CD14-positive monocyte (primary cell): Measurements from ENCODE around the gene NID2. TPM values are rescaled to one million over a fixed set of nuclear protein-coding genes. Genes with fewer than 3 reads are reported as not detected.

Source experiments
- DNase-seq, 3 donors: peaks; one replicate each; pipeline ENCODE4 v3.0.0-alpha.2; 2011 to 2022
- H2AFZ ChIP-seq: 2 replicates; pipeline ENCODE4 v1.6.0; 2012; ENCODE audit warnings: mild to moderate bottlenecking, low read depth, low read length, inconsistent platforms; ENCODE audit not compliant: insufficient read depth, poor library complexity, severe bottlenecking
- H3K27ac ChIP-seq, 2 donors: 1 replicate in 1 of 2; 2 replicates in 1 of 2; pipeline ENCODE4 v1.5.1; 2012 to 2013; ENCODE audit warnings: low read length in 2 of 2, control low read depth in 1 of 2, inconsistent platforms in 1 of 2, low read depth in 1 of 2, mild to moderate bottlenecking in 1 of 2
- H3K27me3 ChIP-seq, 2 donors: one replicate each; pipeline versions ENCODE4 v1.6.0 to v1.6.1; 2011 to 2013; ENCODE audit warnings: low read length in 2 of 2; ENCODE audit not compliant: control insufficient read depth in 2 of 2, insufficient read depth in 2 of 2
- H3K36me3 ChIP-seq, 2 donors: replicated peaks in 1 of 2; 1 replicate in 1 of 2; 2 replicates in 1 of 2; pipeline versions ENCODE4 v1.5.1 to v1.6.1; 2012 to 2013; ENCODE audit warnings: low read length in 2 of 2, control low read depth in 1 of 2, inconsistent platforms in 1 of 2, mild to moderate bottlenecking in 1 of 2; ENCODE audit not compliant: insufficient read depth in 2 of 2, control insufficient read depth in 1 of 2
- H3K4me1 ChIP-seq, 2 donors: 1 replicate in 1 of 2; 2 replicates in 1 of 2; pipeline versions ENCODE4 v1.5.1 to v1.6.1; 2012 to 2013; ENCODE audit warnings: low read length in 2 of 2, control low read depth in 1 of 2, inconsistent platforms in 1 of 2, mild to moderate bottlenecking in 1 of 2, moderate library complexity in 1 of 2; ENCODE audit not compliant: insufficient read depth in 2 of 2, control insufficient read depth in 1 of 2
- H3K4me2 ChIP-seq: replicated peaks from 2 replicates; pipeline ENCODE3; 2012; ENCODE audit warnings: low read length, moderate library complexity, mild to moderate bottlenecking; ENCODE audit not compliant: poor library complexity, severe bottlenecking; ENCODE audit errors: extremely low read depth
- H3K4me3 ChIP-seq, 3 experiments: fragments of 200-600 bp in 1 of 3; sonication (generic) in 1 of 3; replicated peaks in 1 of 3; 1 replicate in 2 of 3; 2 replicates in 1 of 3; pipeline ENCODE4 v1.5.1; 2011 to 2013; ENCODE audit warnings: low read length in 3 of 3, mild to moderate bottlenecking in 3 of 3, control low read depth in 2 of 3, low read depth in 2 of 3, inconsistent platforms in 1 of 3, moderate library complexity in 1 of 3
- H3K79me2 ChIP-seq: 2 replicates; pipeline ENCODE4 v1.6.0; 2012; ENCODE audit warnings: mild to moderate bottlenecking, control low read depth, inconsistent platforms, low read length, moderate library complexity; ENCODE audit not compliant: insufficient read depth
- H3K9ac ChIP-seq: 2 replicates; pipeline ENCODE4 v1.6.0; 2017; ENCODE audit warnings: low read length, mild to moderate bottlenecking; ENCODE audit not compliant: insufficient read depth, poor library complexity, severe bottlenecking
- H3K9me3 ChIP-seq, 2 donors: replicated peaks in 1 of 2; 1 replicate in 1 of 2; 2 replicates in 1 of 2; pipeline versions ENCODE4 v1.5.1 to v1.6.1; 2012 to 2013; ENCODE audit warnings: low read length in 2 of 2, control low read depth in 1 of 2; ENCODE audit not compliant: control insufficient read depth in 1 of 2, insufficient read depth in 1 of 2
- H4K20me1 ChIP-seq: 2 replicates; pipeline ENCODE4 v1.6.0; 2012; ENCODE audit warnings: mild to moderate bottlenecking, low read length, control low read depth, moderate library complexity; ENCODE audit not compliant: insufficient read depth
- H3K27ac Mint-ChIP-seq, 7 donors: one replicate each; pipeline ENCODE4 v1.8.0; 2020; ENCODE audit warnings: mild to moderate bottlenecking in 7 of 7, mixed read lengths in 7 of 7, moderate library complexity in 6 of 7, inconsistent platforms in 2 of 7
- H3K27me3 Mint-ChIP-seq, 3 donors: one replicate each; pipeline ENCODE4 v1.8.0; 2021 to 2022; ENCODE audit warnings: low read depth in 3 of 3, mild to moderate bottlenecking in 3 of 3, mixed read lengths in 3 of 3, moderate library complexity in 3 of 3, inconsistent platforms in 1 of 3
- H3K36me3 Mint-ChIP-seq, 2 donors: one replicate each; pipeline ENCODE4 v1.8.0; 2020; ENCODE audit warnings: mixed read lengths in 2 of 2, inconsistent platforms in 1 of 2, mild to moderate bottlenecking in 1 of 2
- H3K4me1 Mint-ChIP-seq: one replicate; pipeline ENCODE4 v1.8.0; 2020; ENCODE audit warnings: mild to moderate bottlenecking, mixed read lengths
- H3K4me3 Mint-ChIP-seq, 2 donors: one replicate each; pipeline ENCODE4 v1.8.0; 2020; ENCODE audit warnings: mild to moderate bottlenecking in 2 of 2, mixed read lengths in 2 of 2, moderate library complexity in 1 of 2
- H3K9me3 Mint-ChIP-seq, 7 donors: one replicate each; pipeline ENCODE4 v1.8.0; 2020 to 2022; ENCODE audit warnings: mixed read lengths in 7 of 7, mild to moderate bottlenecking in 6 of 7, moderate library complexity in 6 of 7, inconsistent platforms in 2 of 7
- CTCF ChIP-seq: fragments of 200-600 bp; IDR thresholded peaks from one replicate; pipeline ENCODE4 v1.8.0; 2022; ENCODE audit warnings: antibody characterized with exemption, mild to moderate bottlenecking
- WGBS: methylation state at CpG from one replicate; pipeline ENCODE4 v1.1.5; 2013; ENCODE audit warnings: missing lambda C conversion rate; ENCODE audit not compliant: insufficient coverage; 5-methylcytosine and 5-hydroxymethylcytosine counted together
- intact Hi-C, 2 donors: fragments of 100-400 bp; cut with micrococcal nuclease; formaldehyde crosslinking; loops; one replicate each; pipeline versions ENCODE4 v1.15.0 to v1.15.1; 2023
- polyA plus RNA-seq, 3 donors: library from polyadenylated mRNA; depleted of rRNA in 1 of 3; unstranded in 2 of 3; stranded (reverse) in 1 of 3; fragments of 300-500 nt in 2 of 3; fragments of >200 nt in 1 of 3; fragmentation: Illumina TruSeq in 2 of 3; gene quantifications; 1 replicate in 2 of 3; 2 replicates in 1 of 3; pipeline ENCODE4 v1.2.3, GENCODE V29; 2012 to 2021

Gene NID2
- polyA plus RNA-seq, 3 donors = not detected

GRCh38 chr14:52117111-52117832 is 48.4 kb upstream of the NID2 start:
- Histone ChIP-seq H3K4me2 (no peak overlapping the region), H3K4me3 (no peak overlapping the region), H3K27ac (no peak overlapping the region), H3K36me3 (no peaks in the 10 kb centered on the region), H2AFZ (no peak overlapping the region), H3K9ac (no peak overlapping the region), H3K9me3 (no peaks in the 10 kb centered on the region), H3K4me1 (no peaks in the 10 kb centered on the region), H4K20me1 (no peaks in the 10 kb centered on the region), H3K79me2 (no peaks in the 10 kb centered on the region), H3K27me3 (no peaks in the 10 kb centered on the region)
- Mint-ChIP-seq H3K4me1 (no peaks in the 10 kb centered on the region), H3K36me3 (no peaks in the 10 kb centered on the region), H3K4me3 (no peak overlapping the region), H3K9me3 (peaks cover 0 to 11% (median 3%) of the 10 kb centered on the region in 7 donors), H3K27me3 (peaks cover 2 to 7% (median 2%) of the 10 kb centered on the region in 3 donors), H3K27ac (no peak overlapping the region)
- intact Hi-C loops = no loop called here
- DNase-seq = no peak
- 83% methylated on average over 9 of the region's 14 CpGs for WGBS
- no peak for TF ChIP-seq CTCF

- Histone ChIP-seq H3K9ac (no peak overlapping the region), H4K20me1 (no peaks in the 10 kb centered on the region), H3K4me3 (no peak overlapping the region), H3K27ac (no peak overlapping the region), H3K36me3 (no peaks in the 10 kb centered on the region), H3K4me2 (no peak overlapping the region), H3K79me2 (no peaks in the 10 kb centered on the region), H2AFZ (no peak overlapping the region), H3K27me3 (no peaks in the 10 kb centered on the region), H3K4me1 (no peaks in the 10 kb centered on the region), H3K9me3 (no peaks in the 10 kb centered on the region)
- Mint-ChIP-seq H3K4me3 (no peak overlapping the region), H3K9me3 (peaks cover 0 to 8% (median 5%) of the 10 kb centered on the region in 7 donors), H3K27ac (peak overlapping the region in 1 of 7 donors; percentile 13), H3K27me3 (peaks cover 2 to 7% (median 4%) of the 10 kb centered on the region in 3 donors), H3K4me1 (no peaks in the 10 kb centered on the region), H3K36me3 (no peaks in the 10 kb centered on the region)
- no peak for TF ChIP-seq CTCF
- DNase-seq = no peak
- intact Hi-C loops = no loop called here
These were observed 46.4 kb upstream of the NID2 start for GRCh38 chr14:52115286-52115685.
